ENCODE results near the gene FAM53B. TPM values are rescaled to one million over a fixed set of nuclear protein-coding genes. Genes with fewer than 3 reads are reported as not detected.

Gene FAM53B
- total RNA-seq, 1 experiment from 2014 or later: 9.8 TPM

GRCh38 chr10:124693396-124693795, 50.8 kb downstream of the FAM53B start:
- CTCF ChIA-PET: no interaction called here
- no peak overlapping the region for H2AFZ ChIP-seq
- H3F3A ChIP-seq (ENCODE audit: insufficient read depth, low read depth): no peaks in the 10 kb centered on the region
- no peak overlapping the region for H3K4me2 ChIP-seq
- no peaks in the 10 kb centered on the region for H4K20me1 ChIP-seq (ENCODE audit: insufficient read depth)
- no peaks in the 10 kb centered on the region for H3K9me2 ChIP-seq (ENCODE audit: insufficient read depth)
- TF ChIP-seq CTCF (conservative IDR thresholded peaks at IDR 0.05) (no peak), EZH2 (IDR thresholded peaks at IDR 0.05; ENCODE audit: low read depth) (no peak)
- no peaks in the 10 kb centered on the region for H3K4me1 ChIP-seq (replicated peaks; ENCODE audit: insufficient read depth)
- H3K79me2 ChIP-seq (ENCODE audit: low read depth): no peaks in the 10 kb centered on the region
- H3K4me3 ChIP-seq: no peak overlapping the region
- no peaks in the 10 kb centered on the region for H3K27me3 ChIP-seq (ENCODE audit: insufficient read depth, low read depth)
- H3K9me3 ChIP-seq (ENCODE audit: insufficient read depth, low read depth): no peaks in the 10 kb centered on the region
- no peak overlapping the region for H3K27ac ChIP-seq
- intact Hi-C loops (cut with micrococcal nuclease; ENCODE audit: unreplicated experiment): no loop called here
- H3K36me3 ChIP-seq (ENCODE audit: low read depth): no peaks in the 10 kb centered on the region
- no peak for DNase-seq
- BruUV-seq (replicated peaks): no TSS peak
- POLR2A ChIA-PET (ENCODE audit: unreplicated experiment): no interaction called here

GRCh38 chr10:124692100-124692446, 52.1 kb downstream of the FAM53B start:
- no peak overlapping the region for H2AFZ ChIP-seq
- intact Hi-C loops (cut with micrococcal nuclease; ENCODE audit: unreplicated experiment): no loop called here
- no peaks in the 10 kb centered on the region for H3K27me3 ChIP-seq (ENCODE audit: insufficient read depth, low read depth)
- H3K4me2 ChIP-seq: no peak overlapping the region
- DNase-seq: no peak
- no peak for TF ChIP-seq EZH2 (IDR thresholded peaks at IDR 0.05; ENCODE audit: low read depth)
- POLR2A ChIA-PET (ENCODE audit: unreplicated experiment): no interaction called here
- H3K36me3 ChIP-seq (ENCODE audit: low read depth): no peaks in the 10 kb centered on the region
- H3K27ac ChIP-seq: no peak overlapping the region
- no peak overlapping the region for H3K4me3 ChIP-seq
- no peaks in the 10 kb centered on the region for H3K9me2 ChIP-seq (ENCODE audit: insufficient read depth)
- no peaks in the 10 kb centered on the region for H4K20me1 ChIP-seq (ENCODE audit: insufficient read depth)
- no peaks in the 10 kb centered on the region for H3K9me3 ChIP-seq (ENCODE audit: insufficient read depth, low read depth)
- no TSS peak for BruUV-seq (replicated peaks)
- H3F3A ChIP-seq (ENCODE audit: insufficient read depth, low read depth): no peaks in the 10 kb centered on the region
- H3K4me1 ChIP-seq (replicated peaks; ENCODE audit: insufficient read depth): no peaks in the 10 kb centered on the region
- no peaks in the 10 kb centered on the region for H3K79me2 ChIP-seq (ENCODE audit: low read depth)
- CTCF ChIA-PET: no interaction called here

- Histone ChIP-seq H3F3A (ENCODE audit: insufficient read depth, low read depth) (no peaks in the 10 kb centered on the region), H3K36me3 (ENCODE audit: low read depth) (no peaks in the 10 kb centered on the region), H4K20me1 (ENCODE audit: insufficient read depth) (no peaks in the 10 kb centered on the region), H3K9me2 (ENCODE audit: insufficient read depth) (no peaks in the 10 kb centered on the region), H3K79me2 (ENCODE audit: low read depth) (no peaks in the 10 kb centered on the region), H3K4me1 (replicated peaks; ENCODE audit: insufficient read depth) (no peaks in the 10 kb centered on the region), H3K4me2 (no peak overlapping the region), H3K27me3 (ENCODE audit: insufficient read depth, low read depth) (no peaks in the 10 kb centered on the region), H2AFZ (no peak overlapping the region), H3K27ac (no peak overlapping the region), H3K4me3 (no peak overlapping the region), H3K9me3 (ENCODE audit: insufficient read depth, low read depth) (no peaks in the 10 kb centered on the region)
- DNase-seq: no peak
- TF ChIP-seq CTCF (conservative IDR thresholded peaks at IDR 0.05): no peak
- intact Hi-C loops (cut with micrococcal nuclease; ENCODE audit: unreplicated experiment): no loop called here
- ChIA-PET CTCF (no interaction called here), POLR2A (ENCODE audit: unreplicated experiment) (no interaction called here)
- BruUV-seq (replicated peaks): no TSS peak
Measured at GRCh38 chr10:124691421-124692099, 52.6 kb downstream of the FAM53B start.

- no peak overlapping the region for H3K4me2 ChIP-seq
- no peak overlapping the region for H3K4me3 ChIP-seq
- no peak overlapping the region for H2AFZ ChIP-seq
- no peaks in the 10 kb centered on the region for H3K9me3 ChIP-seq (ENCODE audit: insufficient read depth, low read depth)
- intact Hi-C loops (cut with micrococcal nuclease; ENCODE audit: unreplicated experiment): no loop called here
- H3K36me3 ChIP-seq (ENCODE audit: low read depth): no peaks in the 10 kb centered on the region
- no peaks in the 10 kb centered on the region for H3K27me3 ChIP-seq (ENCODE audit: insufficient read depth, low read depth)
- no peaks in the 10 kb centered on the region for H3K79me2 ChIP-seq (ENCODE audit: low read depth)
- no peak for DNase-seq
- POLR2A ChIA-PET (ENCODE audit: unreplicated experiment): no interaction called here
- CTCF ChIA-PET: no interaction called here
- H3K27ac ChIP-seq: no peak overlapping the region
- TF ChIP-seq EZH2 (IDR thresholded peaks at IDR 0.05; ENCODE audit: low read depth): no peak
- TF ChIP-seq CTCF (conservative IDR thresholded peaks at IDR 0.05): no peak
- H3K4me1 ChIP-seq (replicated peaks; ENCODE audit: insufficient read depth): no peaks in the 10 kb centered on the region
- BruUV-seq (replicated peaks): no TSS peak
- no peaks in the 10 kb centered on the region for H3F3A ChIP-seq (ENCODE audit: insufficient read depth, low read depth)
- no peaks in the 10 kb centered on the region for H3K9me2 ChIP-seq (ENCODE audit: insufficient read depth)
- H4K20me1 ChIP-seq (ENCODE audit: insufficient read depth): no peaks in the 10 kb centered on the region
Measured at GRCh38 chr10:124691002-124691401, 53.2 kb downstream of the FAM53B start.
